OCI-LY1 (cell line): ENCODE measurements around the gene MPPED1.

ENCODE experiments used
- EZH2 ChIP-seq: fragments of 200-600 bp; sonication (generic), shearing (Covaris generic); IDR thresholded peaks from 2 replicates; pipeline ENCODE4 v1.8.0; 2017; ENCODE audit warnings: borderline replicate concordance, mixed run types, mild to moderate bottlenecking, antibody characterized with exemption, low read length, moderate library complexity, mixed read lengths
- TF ChIP-seq, protein P1 (sequence below): fragments of 200-600 bp; sonication (generic), shearing (Covaris generic); IDR thresholded peaks from 2 replicates; pipeline ENCODE4 v1.5.1; 2017; ENCODE audit warnings: mild to moderate bottlenecking, antibody characterized with exemption, low read length, moderate library complexity, mixed read lengths

DNA sequence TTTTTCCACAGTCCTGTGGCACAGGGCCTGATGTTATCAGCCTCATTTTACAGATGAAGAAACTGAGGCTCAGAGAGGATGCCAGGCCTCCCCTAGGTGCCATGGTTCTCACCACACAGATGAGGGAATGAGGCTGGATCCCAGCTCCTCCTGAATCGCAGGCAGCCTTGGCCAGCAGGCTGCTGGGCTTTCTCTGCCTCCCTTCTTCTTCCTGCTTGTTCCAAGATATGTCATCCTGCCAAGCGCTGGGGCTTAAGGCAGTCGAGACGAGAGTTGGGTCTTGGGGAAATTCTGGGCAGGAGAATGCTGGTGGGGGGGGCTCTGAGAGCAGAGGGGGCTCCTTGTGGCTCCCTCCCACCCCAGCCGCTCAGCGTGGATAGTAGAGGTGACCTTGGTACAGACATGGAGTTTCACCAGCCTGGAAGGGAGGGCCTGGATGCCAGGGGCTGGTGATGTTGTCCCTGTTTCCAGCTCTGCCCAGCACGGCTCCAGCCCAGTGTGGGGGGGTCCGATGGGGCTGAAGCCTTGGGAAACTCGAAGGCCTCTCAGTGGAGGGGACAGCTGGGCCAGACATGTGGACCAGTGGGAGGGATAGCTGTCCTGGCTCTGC, 16.6 kb upstream of the MPPED1 start:
- TF ChIP-seq, protein P1, sequence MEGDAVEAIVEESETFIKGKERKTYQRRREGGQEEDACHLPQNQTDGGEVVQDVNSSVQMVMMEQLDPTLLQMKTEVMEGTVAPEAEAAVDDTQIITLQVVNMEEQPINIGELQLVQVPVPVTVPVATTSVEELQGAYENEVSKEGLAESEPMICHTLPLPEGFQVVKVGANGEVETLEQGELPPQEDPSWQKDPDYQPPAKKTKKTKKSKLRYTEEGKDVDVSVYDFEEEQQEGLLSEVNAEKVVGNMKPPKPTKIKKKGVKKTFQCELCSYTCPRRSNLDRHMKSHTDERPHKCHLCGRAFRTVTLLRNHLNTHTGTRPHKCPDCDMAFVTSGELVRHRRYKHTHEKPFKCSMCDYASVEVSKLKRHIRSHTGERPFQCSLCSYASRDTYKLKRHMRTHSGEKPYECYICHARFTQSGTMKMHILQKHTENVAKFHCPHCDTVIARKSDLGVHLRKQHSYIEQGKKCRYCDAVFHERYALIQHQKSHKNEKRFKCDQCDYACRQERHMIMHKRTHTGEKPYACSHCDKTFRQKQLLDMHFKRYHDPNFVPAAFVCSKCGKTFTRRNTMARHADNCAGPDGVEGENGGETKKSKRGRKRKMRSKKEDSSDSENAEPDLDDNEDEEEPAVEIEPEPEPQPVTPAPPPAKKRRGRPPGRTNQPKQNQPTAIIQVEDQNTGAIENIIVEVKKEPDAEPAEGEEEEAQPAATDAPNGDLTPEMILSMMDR = no peak
- no peak for TF ChIP-seq EZH2
